HEK293T (cell line): Measurements from ENCODE around the gene C12orf60.

Source experiments
- CTCF ChIA-PET: fragments of 350-600 bp; formaldehyde crosslinking; extraction: SDS; loops from one replicate; lab custom pipeline; 2021; ENCODE audit warnings: antibody characterized with exemption, inconsistent platforms; lab: Yijun Ruan, JAX
- POLR2A ChIA-PET: fragments of 350-600 bp; formaldehyde crosslinking; extraction: SDS; loops from one replicate; lab custom pipeline; 2020; ENCODE audit warnings: antibody characterized with exemption, inconsistent platforms; lab: Yijun Ruan, JAX
- DNase-seq: peaks from one replicate; pipeline ENCODE4 v3.0.0; 2012; ENCODE audit warnings: mixed read lengths; ENCODE audit errors: extremely low spot score
- ARNT ChIP-seq: fragments of 450-650 bp; IDR thresholded peaks from 2 replicates; pipeline ENCODE4 v1.6.1; 2017; ENCODE audit warnings: mild to moderate bottlenecking
- BHLHE40 ChIP-seq: fragments of 450-650 bp; IDR thresholded peaks from 2 replicates; pipeline ENCODE4 v1.6.1; 2016; ENCODE audit warnings: mild to moderate bottlenecking, moderate library complexity, borderline replicate concordance
- CTBP1 ChIP-seq: fragments of 450-650 bp; IDR thresholded peaks from 2 replicates; pipeline ENCODE4 v1.6.1; 2016; ENCODE audit warnings: borderline replicate concordance
- ELF4 ChIP-seq: fragments of 450-650 bp; IDR thresholded peaks from 2 replicates; pipeline ENCODE4 v1.6.1; 2017; ENCODE audit warnings: antibody characterized with exemption
- FOXA1 ChIP-seq: fragments of 450-650 bp; IDR thresholded peaks from 2 replicates; pipeline ENCODE4 v1.6.1; 2016; ENCODE audit warnings: mild to moderate bottlenecking
- FOXK2 ChIP-seq: fragments of 450-650 bp; IDR thresholded peaks from 2 replicates; pipeline ENCODE4 v1.6.1; 2016; ENCODE audit warnings: mild to moderate bottlenecking
- FOXM1 ChIP-seq: fragments of 450-650 bp; IDR thresholded peaks from 2 replicates; pipeline ENCODE4 v1.6.1; 2017; ENCODE audit warnings: mild to moderate bottlenecking, borderline replicate concordance
- HDGF ChIP-seq: fragments of 450-650 bp; IDR thresholded peaks from 2 replicates; pipeline ENCODE4 v1.6.1; 2017; ENCODE audit warnings: antibody characterized with exemption, borderline replicate concordance
- L3MBTL2 ChIP-seq: fragments of 450-650 bp; conservative IDR thresholded peaks from 2 replicates; pipeline ENCODE4 v1.6.1; 2016; ENCODE audit warnings: mild to moderate bottlenecking
- LEF1 ChIP-seq: fragments of 450-650 bp; IDR thresholded peaks from 2 replicates; pipeline ENCODE4 v1.6.1; 2017; ENCODE audit warnings: mild to moderate bottlenecking, borderline replicate concordance
- NFRKB ChIP-seq: fragments of 450-650 bp; IDR thresholded peaks from 2 replicates; pipeline ENCODE4 v1.6.1; 2016; ENCODE audit warnings: mild to moderate bottlenecking, moderate library complexity
- SP1 ChIP-seq: fragments of 450-650 bp; IDR thresholded peaks from 2 replicates; pipeline ENCODE4 v1.6.1; 2017
- SUZ12 ChIP-seq: fragments of 450-650 bp; IDR thresholded peaks from 2 replicates; pipeline ENCODE4 v1.6.1; 2016; ENCODE audit warnings: mild to moderate bottlenecking
- TARDBP ChIP-seq: fragments of 450-650 bp; IDR thresholded peaks from 2 replicates; pipeline ENCODE4 v1.6.1; 2016
- ZNF384 ChIP-seq: fragments of 450-650 bp; IDR thresholded peaks from 2 replicates; pipeline ENCODE4 v1.6.1; 2016
- TF ChIP-seq, protein P1 (sequence below): fragments of 450-650 bp; IDR thresholded peaks from 2 replicates; pipeline ENCODE4 v1.6.1; 2016

Gene C12orf60

DNA sequence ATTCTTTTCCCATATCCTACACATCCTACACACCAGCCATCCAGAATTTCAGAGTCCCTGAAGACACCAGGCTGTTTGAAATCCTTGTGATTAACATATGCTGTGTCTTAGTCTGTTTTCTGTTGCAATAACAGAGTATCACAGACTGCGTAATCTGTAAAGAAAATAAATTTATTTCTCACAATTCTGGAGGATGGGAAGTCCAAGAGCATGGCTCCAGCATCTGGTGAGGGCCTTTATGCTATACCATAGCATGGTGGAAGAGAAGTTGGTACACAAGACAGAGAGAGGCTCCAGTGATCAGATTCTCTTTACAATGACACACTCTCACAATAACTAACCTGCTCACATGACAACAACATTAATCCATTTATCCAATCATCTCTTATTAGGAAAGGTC lies 35.8 kb downstream of the C12orf60 start:
- CTCF ChIA-PET = no interaction called here
- TF ChIP-seq BHLHE40 (no peak), ZNF384 (no peak), FOXA1 (no peak), TARDBP (no peak), CTBP1 (no peak), FOXM1 (no peak)
- POLR2A ChIA-PET = no interaction called here
- DNase-seq = no peak

DNA sequence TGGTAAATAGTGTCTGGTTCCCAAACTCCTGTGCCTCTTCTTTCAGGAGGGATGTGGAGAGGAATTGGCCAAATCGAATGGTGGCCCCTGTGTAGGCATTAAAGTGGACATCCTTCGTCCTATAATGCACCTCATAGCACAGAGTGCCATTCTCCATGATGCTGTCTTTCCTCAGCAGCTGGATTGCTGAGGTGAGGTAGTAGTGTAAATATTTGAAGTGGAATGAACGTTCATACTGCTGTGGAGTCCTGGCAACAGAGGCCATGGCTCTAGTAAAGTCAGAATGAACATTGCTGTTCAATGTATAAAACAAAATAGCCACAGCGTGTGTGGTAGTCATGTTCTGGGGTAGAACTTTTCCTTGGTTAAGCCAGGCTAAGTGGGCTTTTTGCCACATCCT lies 37.1 kb downstream of the C12orf60 start:
- CTCF ChIA-PET = no interaction called here
- POLR2A ChIA-PET = no interaction called here
- TF ChIP-seq ZNF384 (no peak), LEF1 (no peak), ELF4 (no peak), FOXM1 (no peak), ARNT (no peak), L3MBTL2 (no peak), HDGF (no peak), FOXK2 (no peak), NFRKB (no peak), SUZ12 (no peak), CTBP1 (no peak), TARDBP (no peak)
- no peak for DNase-seq

DNA sequence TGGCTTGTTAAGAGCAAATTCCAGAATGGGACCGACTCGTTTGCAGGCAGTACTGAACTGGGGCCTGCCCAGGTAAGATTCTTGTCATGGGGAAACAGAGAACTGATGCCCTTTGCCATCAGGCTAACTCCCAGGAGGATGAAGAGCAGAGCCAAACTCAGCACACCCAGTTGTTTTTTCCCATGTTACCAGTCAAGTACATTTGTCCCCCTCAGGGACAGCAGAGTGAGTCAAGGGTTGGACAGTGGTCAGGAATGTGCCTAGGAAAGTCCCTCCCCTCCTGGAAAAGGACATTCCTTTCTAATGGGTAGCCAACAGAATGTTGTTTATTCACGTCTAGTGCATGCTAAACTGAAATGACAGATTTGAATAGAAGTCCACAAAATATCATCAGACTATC lies 38.3 kb downstream of the C12orf60 start:
- ChIA-PET POLR2A (no interaction called here), CTCF (interaction anchor here (0.7 kb wide), 1 partner anchor 61 kb away, joined by 3 read pairs; no protein-coding TSS in a partner anchor)
- TF ChIP-seq ZNF384 (no peak), CTBP1 (no peak)

DNA sequence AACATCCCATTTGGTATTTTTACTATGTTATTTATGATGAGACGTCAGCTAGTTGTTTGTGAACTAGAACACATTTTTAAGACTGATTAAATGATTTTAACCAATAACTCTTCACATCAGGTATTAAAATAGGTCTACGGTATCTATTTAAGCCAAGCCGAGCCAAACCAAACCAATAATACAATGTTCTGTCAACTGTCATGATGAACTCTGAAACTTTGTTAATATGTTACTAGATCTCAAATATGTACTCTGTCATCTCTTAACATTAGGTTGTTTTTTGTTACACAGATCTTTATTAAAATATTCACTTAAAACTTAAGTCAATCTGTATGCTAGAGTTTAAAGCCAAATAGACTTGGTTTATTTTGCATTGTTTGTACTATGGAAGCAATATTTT lies 38.8 kb downstream of the C12orf60 start:
- ChIA-PET CTCF (no interaction called here), POLR2A (no interaction called here)
- no peak for DNase-seq
- no peak for TF ChIP-seq ARNT
- TF ChIP-seq HDGF = no peak
- no peak for TF ChIP-seq BHLHE40

More for the DNA sequence above, 38.3 kb downstream of the C12orf60 start:
- no peak for DNase-seq

DNA sequence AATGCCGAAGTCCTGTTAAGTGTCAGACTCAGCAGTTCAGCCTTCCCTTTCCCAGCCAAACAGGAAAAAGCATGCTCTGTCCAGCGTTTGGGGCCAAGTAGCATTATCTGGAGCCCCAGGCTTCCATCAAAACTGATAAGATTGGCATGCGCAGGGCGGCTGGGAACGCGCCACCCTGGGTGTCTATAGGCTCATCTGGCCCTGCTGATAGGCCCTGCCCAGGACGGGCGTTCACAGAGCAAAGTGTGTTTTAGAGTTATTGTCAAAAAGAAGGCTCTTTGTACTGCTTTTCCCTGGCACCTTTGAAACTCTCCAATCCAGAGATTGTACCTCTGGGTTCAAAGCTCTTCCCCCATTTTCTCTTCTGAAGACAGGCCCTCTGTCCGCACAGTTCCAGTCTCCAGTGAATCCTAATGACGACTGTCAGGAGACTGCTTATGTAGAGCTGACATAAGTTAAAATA lies 40.0 kb downstream of the C12orf60 start, which contains the start of gene ART4:
Gene ART4, minus strand, starts transcription at position 102 of the 463 bp plus-strand sequence. CDS start 413 bp downstream, outside the sequence.
- POLR2A ChIA-PET = no interaction called here
- no peak for DNase-seq
- CTCF ChIA-PET = no interaction called here
- TF ChIP-seq FOXK2 (no peak), SP1 (no peak)

DNA sequence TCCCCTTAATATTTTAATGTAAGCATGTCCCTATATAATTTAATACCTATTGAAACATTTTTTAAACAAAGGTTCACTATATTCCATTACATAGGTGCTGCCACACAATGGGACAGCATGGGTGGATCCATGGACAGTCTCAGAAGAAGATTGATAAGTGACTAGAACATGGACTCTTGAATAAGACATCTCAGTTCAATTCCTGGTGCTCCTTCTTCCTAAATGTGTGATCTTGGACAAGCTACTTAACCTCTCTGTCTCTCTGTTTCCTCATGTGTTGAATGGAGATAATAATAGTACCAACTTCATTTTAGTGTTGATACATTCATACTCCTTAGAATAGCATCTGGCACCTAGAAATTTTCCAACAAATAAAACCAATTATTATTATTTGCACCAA lies 40.9 kb downstream of the C12orf60 start:
- ChIA-PET CTCF (no interaction called here), POLR2A (no interaction called here)
- no peak for TF ChIP-seq TARDBP
- TF ChIP-seq ARNT = no peak
- no peak for DNase-seq

DNA sequence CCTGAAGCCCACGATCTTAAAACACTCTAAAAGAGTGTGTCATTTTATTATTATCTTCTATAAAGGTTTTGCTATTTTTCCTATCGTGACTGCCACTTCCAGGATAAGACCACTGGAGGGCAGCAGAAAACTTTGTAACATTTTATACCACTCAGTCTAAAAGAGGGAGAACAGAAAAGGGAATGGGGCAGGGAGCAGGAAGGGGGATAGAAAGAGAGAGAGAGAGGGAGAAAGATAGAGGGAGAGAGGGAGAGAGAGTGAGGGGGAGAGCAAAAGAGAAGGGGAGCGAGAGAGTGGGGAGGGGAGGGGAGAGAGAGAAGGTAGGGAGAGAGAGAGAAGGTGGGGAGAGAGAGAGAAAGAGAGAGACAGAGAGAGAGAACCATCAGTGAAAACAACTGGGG lies 41.9 kb downstream of the C12orf60 start:
- TF ChIP-seq, protein P1, sequence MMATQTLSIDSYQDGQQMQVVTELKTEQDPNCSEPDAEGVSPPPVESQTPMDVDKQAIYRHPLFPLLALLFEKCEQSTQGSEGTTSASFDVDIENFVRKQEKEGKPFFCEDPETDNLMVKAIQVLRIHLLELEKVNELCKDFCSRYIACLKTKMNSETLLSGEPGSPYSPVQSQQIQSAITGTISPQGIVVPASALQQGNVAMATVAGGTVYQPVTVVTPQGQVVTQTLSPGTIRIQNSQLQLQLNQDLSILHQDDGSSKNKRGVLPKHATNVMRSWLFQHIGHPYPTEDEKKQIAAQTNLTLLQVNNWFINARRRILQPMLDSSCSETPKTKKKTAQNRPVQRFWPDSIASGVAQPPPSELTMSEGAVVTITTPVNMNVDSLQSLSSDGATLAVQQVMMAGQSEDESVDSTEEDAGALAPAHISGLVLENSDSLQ = no peak
- TF ChIP-seq L3MBTL2 (no peak), FOXM1 (no peak), TARDBP (no peak), FOXK2 (no peak), BHLHE40 (no peak), ELF4 (no peak), NFRKB (no peak), ARNT (no peak), ZNF384 (no peak)
- ChIA-PET POLR2A (no interaction called here), CTCF (interaction anchor here (0.6 to 1.5 kb wide), 3 partner anchors 9 to 406 kb away, joined by 3 to 5 read pairs (median 3); partner anchors contain the start of gene SMCO3)
- peak; percentile 55 for DNase-seq

DNA sequence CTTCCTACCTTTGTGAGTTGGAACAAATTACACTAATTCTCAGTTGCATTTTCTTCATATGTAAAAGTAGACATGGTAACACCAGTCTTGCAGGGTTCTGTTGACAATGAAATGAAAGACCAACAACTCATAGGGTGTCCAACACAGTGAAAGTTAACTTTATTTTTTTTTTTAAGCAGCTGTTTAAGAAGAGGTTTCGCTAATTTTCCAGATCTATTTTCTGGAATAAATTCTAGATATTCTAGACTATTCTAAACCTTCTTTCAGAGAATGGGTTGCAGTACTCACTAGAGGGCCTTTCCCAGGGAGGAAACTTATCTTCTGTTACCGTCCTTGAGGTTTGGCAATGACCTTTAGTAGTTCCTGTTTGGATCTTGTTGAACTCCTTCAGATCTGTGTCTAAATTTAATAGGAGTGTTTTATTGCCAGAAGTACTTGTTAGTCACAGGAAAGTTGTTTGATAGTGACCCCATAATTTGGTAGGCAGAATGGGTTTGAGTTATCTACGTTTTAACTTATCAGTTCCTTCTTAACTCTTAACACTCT lies 42.6 kb downstream of the C12orf60 start:
- ChIA-PET POLR2A (no interaction called here), CTCF (interaction anchor here (0.6 to 1.5 kb wide), 3 partner anchors 8 to 405 kb away, joined by 3 to 5 read pairs (median 3); partner anchors contain the start of gene SMCO3)
- DNase-seq = no peak
- TF ChIP-seq HDGF (no peak), NFRKB (no peak), ZNF384 (no peak), ELF4 (no peak), ARNT (no peak), SP1 (no peak)
